Measurements from ENCODE around the gene SLC17A1. TPM values are rescaled to one million over a fixed set of nuclear protein-coding genes. Genes with fewer than 3 reads are reported as not detected.

SLC17A1 gene
- total and polyA plus RNA-seq, 2 of the 13 experiments (the other 11 are each of a cell fraction or from before 2014, with no cell fraction given): 0.09 to 2.1 TPM

GRCh38 chr6:25777031-25777430, 54.8 kb downstream of the SLC17A1 start:
- ChIA-PET POLR2A (no interaction called here), CTCF (ENCODE audit: low intra/inter-chr PET ratio, low total read pairs) (no interaction called here)
- Histone ChIP-seq H3K9ac (ENCODE audit: insufficient read depth, low read depth, low read length) (no peak overlapping the region), H3K79me2 (ENCODE audit: insufficient read depth, low read length) (no peaks in the 10 kb centered on the region), H2AFZ (ENCODE audit: low read length) (no peak overlapping the region), H3K4me3 (replicated peaks in 1 of 3; ENCODE audit: insufficient read depth in 1 of 3, low read depth in 2 of 3, low read length in 3 of 3) (no peak overlapping the region), H3K27ac (ENCODE audit: extremely low read length, insufficient read depth, low read length) (no peak overlapping the region), H3K9me3 (ENCODE audit: low read length) (no peaks in the 10 kb centered on the region), H3K4me2 (ENCODE audit: low read depth, low read length) (no peak overlapping the region), H3K27me3 (ENCODE audit: control insufficient read depth in 1 of 2, insufficient read depth in 2 of 2, low read length in 2 of 2) (0 out of 5 replicates have a peak, but pooled peaks cover 0 to 6% of the 10 kb centered on the region in 2 experiments), H4K20me1 (ENCODE audit: insufficient read depth, low read length) (no peaks in the 10 kb centered on the region), H3K4me1 (ENCODE audit: insufficient read depth, low read length) (no peaks in the 10 kb centered on the region), H3K36me3 (replicated peaks in 1 of 2; ENCODE audit: control insufficient read depth in 1 of 2, insufficient read depth in 2 of 2, low read length in 2 of 2) (no peaks in the 10 kb centered on the region)
- in situ Hi-C loops (cut with HindIII; ENCODE audit: extremely low pct_ligation_motif_present, low pct_unique_long_range_greater_than_20kb) (no loop called here), intact Hi-C loops (cut with micrococcal nuclease; ENCODE audit: unreplicated experiment) (no loop called here)
- DNase-seq (ENCODE audit: low spot score): no peak
- TF ChIP-seq SOX6 (IDR thresholded peaks at IDR 0.05) (no peak), SOX6 (CRISPR knock-in tag; IDR thresholded peaks at IDR 0.05) (no peak), KLF6 (CRISPR knock-in tag; IDR thresholded peaks at IDR 0.05) (no peak), ZNF180 (CRISPR knock-in tag; IDR thresholded peaks at IDR 0.05; ENCODE audit: borderline replicate concordance, low read depth) (no peak), NRL (CRISPR knock-in tag; IDR thresholded peaks at IDR 0.05; ENCODE audit: borderline replicate concordance) (no peak), NFRKB (IDR thresholded peaks at IDR 0.05) (no peak), GLI4 (CRISPR knock-in tag; IDR thresholded peaks at IDR 0.05; ENCODE audit: borderline replicate concordance) (no peak), FOXK1 (CRISPR knock-in tag; IDR thresholded peaks at IDR 0.05; ENCODE audit: borderline replicate concordance, low read depth) (no peak), PHB2 (IDR thresholded peaks at IDR 0.05; ENCODE audit: partially characterized antibody) (no peak), RERE (CRISPR knock-in tag; IDR thresholded peaks at IDR 0.05; ENCODE audit: low read depth) (no peak), HNRNPUL1 (IDR thresholded peaks at IDR 0.05; ENCODE audit: low read depth, low read length) (no peak), SRSF1 (optimal IDR thresholded peaks at IDR 0.05; ENCODE audit: low read depth, low read length) (no peak), ZNF773 (CRISPR knock-in tag; IDR thresholded peaks at IDR 0.05; ENCODE audit: borderline replicate concordance) (no peak), ZNF235 (CRISPR knock-in tag; IDR thresholded peaks at IDR 0.05; ENCODE audit: borderline replicate concordance) (no peak), ZNF792 (CRISPR knock-in tag; IDR thresholded peaks at IDR 0.05) (no peak), ZFYVE20 (CRISPR knock-in tag; IDR thresholded peaks at IDR 0.05; ENCODE audit: borderline replicate concordance, low read depth) (no peak)
- no peak for FAIRE-seq
- 39% methylated on average over 2 of the region's 2 CpGs for WGBS (ENCODE audit: low lambda C conversion rate)
- BruUV-seq (replicated peaks): no TSS peak
- no peak for ATAC-seq

All from HepG2 (cell line).